Suprapubic skin (tissue), 4 donors: ENCODE measurements around the gene FITM2. TPM values are rescaled to one million over a fixed set of nuclear protein-coding genes. Genes with fewer than 3 reads are reported as not detected.

Experiments
- DNase-seq, 2 donors: peaks; one replicate each; pipeline ENCODE4 v3.0.0-alpha.2; 2019; ENCODE audit warnings: low spot score in 2 of 2
- H3K27ac ChIP-seq: fragments of 200-600 bp; sonication (generic); one replicate; pipeline ENCODE4 v1.5.1; 2019
- H3K27me3 ChIP-seq: fragments of 200-600 bp; sonication (generic); one replicate; pipeline ENCODE4 v1.5.1; 2019
- H3K36me3 ChIP-seq: fragments of 200-600 bp; sonication (generic); one replicate; pipeline ENCODE4 v1.5.1; 2019
- H3K4me1 ChIP-seq: fragments of 200-600 bp; sonication (generic); one replicate; pipeline ENCODE4 v1.5.1; 2019
- H3K4me3 ChIP-seq: fragments of 200-600 bp; sonication (generic); one replicate; pipeline ENCODE4 v1.5.1; 2019; ENCODE audit warnings: mild to moderate bottlenecking
- H3K9me3 ChIP-seq: fragments of 200-600 bp; sonication (generic); one replicate; pipeline ENCODE4 v1.5.1; 2019
- EP300 ChIP-seq: sonication (generic); formaldehyde crosslinking; IDR thresholded peaks from one replicate; pipeline ENCODE4 v1.6.1; 2017; ENCODE audit warnings: antibody characterized with exemption
- POLR2A ChIP-seq, 2 donors: fragments of 450-650 bp; IDR thresholded peaks; one replicate each; pipeline ENCODE4 v1.6.1; 2017; ENCODE audit warnings: antibody characterized with exemption in 2 of 2, mild to moderate bottlenecking in 2 of 2, moderate library complexity in 2 of 2
- POLR2AphosphoS5 ChIP-seq, 3 donors: sonication (generic); formaldehyde crosslinking; IDR thresholded peaks; one replicate each; pipeline ENCODE4 v1.6.1; 2017; ENCODE audit warnings: antibody characterized with exemption in 3 of 3
- WGBS: methylation state at CpG from one replicate; pipeline ENCODE4 v1.1.5; 2018; 5-methylcytosine and 5-hydroxymethylcytosine counted together
- total RNA-seq, 4 donors: library from RNA; depleted of rRNA; stranded (reverse); fragments of >200 nt; gene quantifications; one replicate each; pipeline ENCODE4 v1.1.0, GENCODE V29; 2016
- TF ChIP-seq, protein P1 (sequence below), 2 donors: fragments of 200-600 bp in 1 of 2; fragments of 450-650 bp in 1 of 2; sonication (generic) in 1 of 2; IDR thresholded peaks; one replicate each; pipeline ENCODE4 v1.5.1; 2016 to 2019; ENCODE audit warnings: antibody characterized with exemption in 2 of 2, mild to moderate bottlenecking in 1 of 2, moderate library complexity in 1 of 2

The FITM2 gene
- total RNA-seq, 4 donors from 2014 or later = 10.4 to 15.9 (median 13.2) TPM

GRCh38 chr20:44271915-44272663 lies 38.9 kb downstream of the FITM2 start:
- 67% methylated on average over 14 of the region's 14 CpGs for WGBS
- TF ChIP-seq POLR2AphosphoS5 (IDR thresholded peaks at IDR 0.05) = no peak
- TF ChIP-seq EP300 = no peak
- TF ChIP-seq POLR2A (IDR thresholded peaks at IDR 0.05) = no peak
- TF ChIP-seq, protein P1, sequence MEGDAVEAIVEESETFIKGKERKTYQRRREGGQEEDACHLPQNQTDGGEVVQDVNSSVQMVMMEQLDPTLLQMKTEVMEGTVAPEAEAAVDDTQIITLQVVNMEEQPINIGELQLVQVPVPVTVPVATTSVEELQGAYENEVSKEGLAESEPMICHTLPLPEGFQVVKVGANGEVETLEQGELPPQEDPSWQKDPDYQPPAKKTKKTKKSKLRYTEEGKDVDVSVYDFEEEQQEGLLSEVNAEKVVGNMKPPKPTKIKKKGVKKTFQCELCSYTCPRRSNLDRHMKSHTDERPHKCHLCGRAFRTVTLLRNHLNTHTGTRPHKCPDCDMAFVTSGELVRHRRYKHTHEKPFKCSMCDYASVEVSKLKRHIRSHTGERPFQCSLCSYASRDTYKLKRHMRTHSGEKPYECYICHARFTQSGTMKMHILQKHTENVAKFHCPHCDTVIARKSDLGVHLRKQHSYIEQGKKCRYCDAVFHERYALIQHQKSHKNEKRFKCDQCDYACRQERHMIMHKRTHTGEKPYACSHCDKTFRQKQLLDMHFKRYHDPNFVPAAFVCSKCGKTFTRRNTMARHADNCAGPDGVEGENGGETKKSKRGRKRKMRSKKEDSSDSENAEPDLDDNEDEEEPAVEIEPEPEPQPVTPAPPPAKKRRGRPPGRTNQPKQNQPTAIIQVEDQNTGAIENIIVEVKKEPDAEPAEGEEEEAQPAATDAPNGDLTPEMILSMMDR (IDR thresholded peaks at IDR 0.05) = no peak
- Histone ChIP-seq H3K4me1 (no peaks in the 10 kb centered on the region), H3K9me3 (no peaks in the 10 kb centered on the region), H3K4me3 (no peak overlapping the region), H3K27me3 (no peaks in the 10 kb centered on the region), H3K36me3 (peaks cover 4% of the 10 kb centered on the region), H3K27ac (no peak overlapping the region)
- no peak for DNase-seq

GRCh38 chr20:44268802-44269201 lies 42.2 kb downstream of the FITM2 start:
- no peak for DNase-seq
- Histone ChIP-seq H3K4me1 (no peaks in the 10 kb centered on the region), H3K27me3 (no peaks in the 10 kb centered on the region), H3K4me3 (no peak overlapping the region), H3K9me3 (no peaks in the 10 kb centered on the region), H3K36me3 (peaks cover 4% of the 10 kb centered on the region), H3K27ac (no peak overlapping the region)
- TF ChIP-seq POLR2AphosphoS5 (IDR thresholded peaks at IDR 0.05) (no peak), POLR2A (IDR thresholded peaks at IDR 0.05) (no peak), EP300 (no peak)
- TF ChIP-seq, protein P1 (IDR thresholded peaks at IDR 0.05) = no peak
- 83% methylated on average over 5 of the region's 5 CpGs for WGBS

GRCh38 chr20:44264287-44264686 lies 46.7 kb downstream of the FITM2 start:
- Histone ChIP-seq H3K36me3 (no peaks in the 10 kb centered on the region), H3K4me1 (no peaks in the 10 kb centered on the region), H3K4me3 (no peak overlapping the region), H3K27ac (no peak overlapping the region), H3K27me3 (no peaks in the 10 kb centered on the region), H3K9me3 (no peaks in the 10 kb centered on the region)
- TF ChIP-seq POLR2A (IDR thresholded peaks at IDR 0.05) = no peak
- TF ChIP-seq EP300 = no peak
- TF ChIP-seq POLR2AphosphoS5 (IDR thresholded peaks at IDR 0.05) = no peak
- TF ChIP-seq, protein P1 (IDR thresholded peaks at IDR 0.05) = no peak
- no peak for DNase-seq
- WGBS = 63% methylated on average over 5 of the region's 5 CpGs

- H3K9me3 ChIP-seq = no peaks in the 10 kb centered on the region
- no peaks in the 10 kb centered on the region for H3K27me3 ChIP-seq
- no peak overlapping the region for H3K4me3 ChIP-seq
- DNase-seq = no peak
- WGBS = 82% methylated on average over 16 of the region's 28 CpGs
- H3K4me1 ChIP-seq = no peaks in the 10 kb centered on the region
- H3K27ac ChIP-seq = no peak overlapping the region
- no peak for TF ChIP-seq POLR2A (IDR thresholded peaks at IDR 0.05)
- TF ChIP-seq, protein P1 (IDR thresholded peaks at IDR 0.05) = no peak
- no peak for TF ChIP-seq EP300
- no peak for TF ChIP-seq POLR2AphosphoS5 (IDR thresholded peaks at IDR 0.05)
- H3K36me3 ChIP-seq = no peaks in the 10 kb centered on the region
Measured at GRCh38 chr20:44258226-44258890, 52.6 kb downstream of the FITM2 start.

DNA sequence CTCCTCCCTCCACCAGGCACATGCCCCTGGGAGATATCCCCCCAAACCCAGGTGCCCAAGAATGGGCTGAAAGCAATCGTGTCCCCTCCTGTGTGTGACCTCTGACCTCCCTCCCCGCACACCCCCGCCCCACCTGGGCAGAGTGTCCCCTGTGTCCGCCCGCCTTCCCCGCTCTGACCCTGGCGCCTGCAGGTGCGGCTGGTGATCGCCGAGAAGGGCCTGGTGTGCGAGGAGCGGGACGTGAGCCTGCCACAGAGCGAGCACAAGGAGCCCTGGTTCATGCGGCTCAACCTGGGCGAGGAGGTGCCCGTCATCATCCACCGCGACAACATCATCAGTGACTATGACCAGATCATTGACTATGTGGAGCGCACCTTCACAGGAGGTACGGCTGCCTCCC lies 54.0 kb downstream of the FITM2 start:
- Histone ChIP-seq H3K4me3 (no peak overlapping the region), H3K27me3 (no peaks in the 10 kb centered on the region), H3K4me1 (no peaks in the 10 kb centered on the region), H3K36me3 (no peaks in the 10 kb centered on the region), H3K9me3 (no peaks in the 10 kb centered on the region), H3K27ac (no peak overlapping the region)
- TF ChIP-seq POLR2A (IDR thresholded peaks at IDR 0.05) (no peak), EP300 (no peak), POLR2AphosphoS5 (IDR thresholded peaks at IDR 0.05) (no peak)
- TF ChIP-seq, protein P1 (IDR thresholded peaks at IDR 0.05) = no peak
- DNase-seq = no peak
- whole genome bisulfite sequencing = 94% methylated on average over 12 of the region's 21 CpGs
